SJSA1 (cell line): ENCODE measurements around the gene OAF. TPM values are rescaled to one million over a fixed set of nuclear protein-coding genes. Genes with fewer than 3 reads are reported as not detected.
A peak's percentile ranks its signal among the peaks of the same experiment; 100 is the strongest.
"Not testable (repeated sequence)": the region's sequence is repeated elsewhere in the genome, so short reads cannot be mapped to it uniquely, and the experiment has no call there.

ENCODE experiments used
- DNase-seq, 2 experiments: peaks; one replicate each; pipeline ENCODE4 v3.0.0-alpha.2; 2015 to 2020; ENCODE audit warnings: low spot score in 2 of 2, low read depth in 1 of 2
- H3K27ac ChIP-seq: fragments of 250-450 bp; sonication (Bioruptor Pico); 2 replicates; pipeline ENCODE4 v1.5.1; 2020; ENCODE audit warnings: mild to moderate bottlenecking, moderate library complexity
- H3K27me3 ChIP-seq: fragments of 250-450 bp; sonication (Bioruptor Pico); replicated peaks from 2 replicates; pipeline ENCODE4 v1.5.1; 2020; ENCODE audit warnings: mild to moderate bottlenecking, moderate library complexity
- H3K36me3 ChIP-seq: fragments of 250-450 bp; sonication (Bioruptor Pico); 2 replicates; pipeline ENCODE4 v1.5.1; 2020; ENCODE audit warnings: mild to moderate bottlenecking
- H3K4me1 ChIP-seq: fragments of 250-450 bp; sonication (Bioruptor Pico); replicated peaks from 2 replicates; pipeline ENCODE4 v1.6.1; 2021; ENCODE audit warnings: mild to moderate bottlenecking
- H3K4me3 ChIP-seq: fragments of 250-450 bp; sonication (Bioruptor Pico); 2 replicates; pipeline ENCODE4 v1.5.1; 2020; ENCODE audit warnings: mild to moderate bottlenecking
- H3K9me3 ChIP-seq: fragments of 250-450 bp; sonication (Bioruptor Pico); replicated peaks from 2 replicates; pipeline ENCODE4 v1.5.1; 2020; ENCODE audit warnings: mild to moderate bottlenecking
- total RNA-seq: library from RNA; depleted of rRNA; stranded (reverse); fragments of >200 nt; shearing (Covaris generic); gene quantifications from 2 replicates; pipeline ENCODE4 v1.2.3, GENCODE V29; 2014

The OAF gene
- total RNA-seq, 1 experiment from 2014 or later, result 2.2 TPM

DNA sequence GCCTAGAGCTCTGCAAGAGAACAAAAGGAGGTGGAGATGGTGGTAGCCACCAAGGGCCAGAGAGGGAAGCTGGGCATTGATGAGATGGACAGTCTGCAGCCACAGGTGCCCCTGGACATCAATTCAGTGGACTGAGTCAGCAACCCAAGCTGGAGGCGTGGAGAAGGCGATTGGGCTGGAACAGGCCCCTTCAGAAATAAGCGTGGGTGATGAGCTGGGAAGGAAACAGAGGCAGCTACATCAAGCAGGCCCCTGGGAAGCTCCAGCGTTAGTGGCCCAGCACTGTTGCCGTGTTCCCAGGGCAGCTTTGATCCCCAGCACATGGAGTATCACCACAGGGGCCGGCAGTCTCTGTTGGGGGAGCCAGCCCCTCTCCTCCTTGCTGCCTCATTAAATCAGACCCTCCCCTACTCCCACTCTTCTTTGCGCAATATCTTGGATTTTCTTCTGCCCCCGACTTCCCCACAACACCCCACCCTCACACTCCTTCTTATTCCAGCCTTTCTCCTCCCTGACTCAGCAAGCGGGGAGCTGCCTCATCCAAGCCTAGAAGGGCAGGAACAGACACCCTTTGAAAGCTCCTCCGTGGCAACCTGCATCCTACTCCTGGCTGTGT lies 31.7 kb upstream of the OAF start:
- no peak for DNase-seq
- Histone ChIP-seq H3K27me3 (no peaks in the 10 kb centered on the region; the same call in 1 of the 2 replicates), H3K4me3 (no peak overlapping the region), H3K9me3 (no peaks in the 10 kb centered on the region), H3K27ac (no peak overlapping the region), H3K36me3 (no peaks in the 10 kb centered on the region), H3K4me1 (no peaks in the 10 kb centered on the region)

DNA sequence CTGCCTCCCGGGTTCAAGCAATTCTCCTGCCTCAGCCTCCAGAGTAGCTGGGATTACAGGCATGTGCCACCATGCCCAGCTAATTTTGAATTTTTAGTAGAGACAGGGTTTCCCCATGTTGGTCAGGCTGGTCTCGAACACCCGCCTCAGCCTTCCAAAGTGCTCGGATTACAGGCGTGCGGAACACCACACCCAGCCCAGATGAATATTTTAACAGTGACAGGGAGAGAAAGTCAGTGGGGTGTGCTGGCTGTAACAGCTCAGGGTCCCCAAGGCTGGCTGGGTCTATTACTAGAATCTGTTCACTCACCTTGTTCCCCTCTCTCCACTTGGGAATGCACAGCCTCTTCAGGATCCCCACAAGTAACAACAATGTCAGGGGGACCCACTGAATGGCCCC lies 30.8 kb upstream of the OAF start:
- not testable (repeated sequence) for DNase-seq, H3K4me1 ChIP-seq, H3K36me3 ChIP-seq, H3K27me3 ChIP-seq, H3K9me3 ChIP-seq, H3K4me3 ChIP-seq, H3K27ac ChIP-seq

DNA sequence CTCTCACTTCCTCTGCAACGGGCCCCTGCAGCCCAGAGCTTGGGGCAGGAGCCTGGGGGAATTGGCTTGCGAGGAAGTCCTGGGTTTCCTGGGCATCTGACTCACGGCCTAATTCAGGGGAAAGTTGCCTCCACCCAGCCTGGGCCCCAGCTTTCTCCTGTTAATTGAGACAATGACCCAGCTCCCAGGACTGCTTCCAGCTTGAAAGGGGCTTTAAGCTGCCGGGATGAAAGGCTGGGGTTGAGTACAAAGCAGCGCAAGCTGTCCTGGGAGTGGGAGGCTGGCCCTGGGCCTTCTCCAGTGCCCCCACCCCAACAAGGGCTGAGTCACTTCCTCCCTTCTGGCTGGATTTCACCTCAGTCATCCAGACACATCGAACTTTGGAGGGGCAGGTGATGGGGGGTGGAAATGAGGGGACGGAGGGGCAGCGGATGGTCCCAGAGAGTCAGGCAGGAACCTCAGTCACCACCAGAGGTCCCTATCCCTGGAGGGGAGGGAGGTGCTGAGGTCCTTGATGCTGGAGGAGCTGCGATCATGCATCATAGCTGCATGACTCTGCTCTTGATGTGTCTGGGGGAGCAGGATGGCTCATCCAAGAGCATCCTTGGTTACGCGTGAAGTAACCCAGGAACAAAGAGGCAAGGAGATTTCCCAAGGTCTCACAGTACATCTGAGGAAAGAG lies 30.1 kb upstream of the OAF start:
- Histone ChIP-seq H3K4me3 (no peak overlapping the region), H3K27me3 (no peaks in the 10 kb centered on the region; the same call in 1 of the 2 replicates), H3K4me1 (no peaks in the 10 kb centered on the region), H3K27ac (no peak overlapping the region), H3K36me3 (no peaks in the 10 kb centered on the region), H3K9me3 (no peaks in the 10 kb centered on the region)
- peak in 1 of 2 experiments; percentile 22 for DNase-seq

DNA sequence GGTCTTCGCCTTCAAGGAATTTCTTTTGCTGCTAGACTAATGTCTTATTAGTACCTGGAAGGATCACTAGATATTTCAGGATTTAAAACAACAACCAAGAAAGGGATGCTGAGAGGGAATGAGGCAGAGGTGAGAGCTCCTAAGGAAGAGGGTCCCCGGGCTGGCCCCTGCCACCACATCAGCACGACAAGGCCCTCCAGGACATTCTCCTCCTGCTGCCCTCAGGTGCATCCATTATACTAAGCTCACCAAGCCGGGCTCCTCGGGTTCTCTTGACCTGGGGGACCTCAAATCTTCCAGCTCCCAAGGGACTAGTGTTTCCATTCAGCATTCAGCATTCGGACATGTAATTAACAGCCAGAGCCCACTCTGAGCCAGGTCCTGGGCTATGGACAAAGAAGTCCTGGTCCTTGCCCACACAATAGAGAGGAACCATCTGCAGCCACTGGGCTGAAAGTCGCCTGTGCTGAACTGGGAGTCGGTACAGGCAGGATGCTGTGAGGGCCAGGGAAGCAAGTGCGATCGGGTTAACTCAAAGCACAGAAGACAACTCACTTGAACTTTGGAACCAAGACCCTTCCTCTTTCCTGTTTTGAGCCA lies 29.4 kb upstream of the OAF start:
- Histone ChIP-seq H3K27ac (no peak overlapping the region), H3K36me3 (no peaks in the 10 kb centered on the region), H3K9me3 (no peaks in the 10 kb centered on the region), H3K4me1 (peaks cover 1% of the 10 kb centered on the region), H3K27me3 (no peaks in the 10 kb centered on the region), H3K4me3 (no peak overlapping the region)
- peak in 1 of 2 experiments; percentile 6 for DNase-seq

DNA sequence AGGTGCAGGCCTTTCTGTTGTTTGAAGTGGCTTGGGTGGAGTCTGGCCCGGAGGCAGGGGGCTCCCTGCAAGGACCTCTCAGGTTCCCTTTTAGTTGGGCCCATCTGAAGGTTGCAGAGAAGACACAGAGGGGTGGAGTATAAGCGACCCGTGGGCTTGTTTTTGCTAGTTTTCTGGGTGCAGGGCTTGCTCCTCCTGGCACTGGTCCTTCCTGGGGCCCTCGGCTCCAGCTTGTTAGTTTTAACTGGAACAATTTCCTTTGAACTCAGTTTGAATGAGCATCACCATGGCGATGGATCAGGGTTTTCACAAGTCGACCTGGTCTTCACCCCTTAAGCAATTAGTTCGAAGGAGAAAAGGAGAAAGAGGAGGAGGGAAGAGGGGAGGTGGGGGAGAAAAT lies 28.5 kb upstream of the OAF start:
- H3K4me3 ChIP-seq, result no peak overlapping the region
- H3K9me3 ChIP-seq, result no peaks in the 10 kb centered on the region
- H3K27me3 ChIP-seq, result no peaks in the 10 kb centered on the region
- peaks cover 10% of the 10 kb centered on the region for H3K4me1 ChIP-seq
- peak in 1 of 2 experiments; percentile 2 for DNase-seq
- H3K36me3 ChIP-seq, result no peaks in the 10 kb centered on the region
- no peak overlapping the region for H3K27ac ChIP-seq

DNA sequence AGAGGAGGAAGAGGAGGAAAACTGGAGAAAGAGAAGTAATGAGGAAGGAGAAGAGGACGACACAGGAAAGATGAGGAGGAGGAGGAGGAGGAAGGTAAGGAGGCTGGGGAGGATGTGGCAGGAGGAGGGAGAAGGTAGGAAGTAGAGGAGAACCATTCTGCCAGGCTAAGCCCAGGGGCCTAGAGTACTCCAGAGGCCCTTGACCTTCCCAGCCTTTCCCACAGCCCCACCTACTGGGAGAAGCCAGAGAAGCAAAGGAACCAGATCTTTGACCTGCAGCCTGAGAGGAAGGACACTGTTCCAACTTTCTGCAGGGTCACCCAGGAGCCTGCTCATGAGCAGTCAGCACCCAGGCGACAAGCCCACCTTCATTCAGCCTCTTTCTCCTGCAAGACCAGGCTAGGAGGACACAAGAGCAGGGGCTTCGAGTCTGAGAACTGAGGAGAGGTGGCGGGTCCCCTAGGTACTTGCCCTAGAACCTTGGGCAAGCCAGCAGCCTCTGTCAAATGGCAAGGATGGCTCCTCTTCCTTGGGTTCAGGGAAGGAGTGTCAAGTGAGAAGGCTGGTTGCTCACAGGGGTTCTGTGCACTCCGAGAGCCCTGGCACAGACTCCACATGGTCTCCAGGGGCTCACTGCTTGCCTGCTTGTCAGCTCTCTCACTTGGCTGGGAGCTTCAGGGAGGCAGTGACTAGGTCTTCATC lies 27.9 kb upstream of the OAF start:
- peak in 1 of 2 experiments; percentile 13 for DNase-seq
- no peaks in the 10 kb centered on the region for H3K27me3 ChIP-seq
- H3K36me3 ChIP-seq, result no peaks in the 10 kb centered on the region
- no peak overlapping the region for H3K4me3 ChIP-seq
- peaks cover 12% of the 10 kb centered on the region for H3K4me1 ChIP-seq
- H3K9me3 ChIP-seq, result no peaks in the 10 kb centered on the region
- no peak overlapping the region for H3K27ac ChIP-seq

DNA sequence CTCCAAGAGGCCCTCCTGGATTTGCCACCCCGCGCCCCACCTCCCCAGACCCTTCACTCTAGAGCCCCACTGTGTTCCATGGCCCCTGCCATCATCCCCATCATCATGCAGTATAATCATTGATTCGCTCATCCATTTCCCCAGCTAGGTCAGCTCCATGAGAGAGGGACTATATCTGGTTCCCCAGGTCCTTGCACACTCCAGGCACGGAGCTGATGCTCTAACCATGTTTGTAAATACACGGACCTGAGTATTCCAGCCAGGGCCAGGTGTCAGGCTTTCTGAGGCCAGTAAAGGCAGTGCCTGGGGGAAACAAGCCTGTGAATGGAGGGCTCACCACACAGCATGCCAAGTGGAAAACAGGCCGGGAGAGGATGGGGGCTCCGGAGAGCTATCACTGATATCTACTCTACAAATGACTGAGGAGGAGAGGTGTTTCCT lies 27.1 kb upstream of the OAF start:
- Histone ChIP-seq H3K4me3 (no peak overlapping the region), H3K27me3 (no peaks in the 10 kb centered on the region), H3K4me1 (peaks cover 12% of the 10 kb centered on the region), H3K9me3 (no peaks in the 10 kb centered on the region), H3K27ac (no peak overlapping the region), H3K36me3 (no peaks in the 10 kb centered on the region)
- peak in 1 of 2 experiments; percentile 8 for DNase-seq

DNA sequence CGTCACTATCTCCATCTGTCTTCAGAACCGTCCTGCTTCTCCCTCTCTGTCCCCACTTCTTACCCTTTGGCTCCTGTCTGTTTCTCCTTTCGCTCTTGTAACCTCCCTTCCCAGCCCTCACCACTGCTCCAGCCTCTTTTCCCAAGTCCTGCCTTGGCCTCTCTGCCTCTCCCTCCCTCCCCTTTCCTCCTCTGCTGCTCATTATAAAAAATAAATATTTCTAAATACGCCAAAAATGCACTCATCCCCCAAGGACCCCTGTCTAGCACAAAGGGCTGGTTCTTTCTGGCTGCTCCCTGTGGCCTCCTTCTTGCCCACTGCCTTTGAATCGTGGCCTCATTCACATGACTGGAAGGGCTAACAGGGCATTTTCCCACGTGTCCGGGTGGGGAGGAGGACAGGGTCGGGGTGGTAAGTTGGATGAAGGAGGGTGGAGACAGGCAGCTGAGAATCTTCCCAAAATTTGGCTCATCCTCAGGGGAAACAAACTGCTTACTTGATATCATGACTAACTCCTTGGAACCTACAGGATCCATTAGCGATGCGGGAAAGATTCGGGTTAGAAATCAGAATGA lies 26.4 kb upstream of the OAF start:
- DNase-seq, result no peak
- H3K4me3 ChIP-seq, result no peak overlapping the region
- no peaks in the 10 kb centered on the region for H3K27me3 ChIP-seq
- H3K27ac ChIP-seq, result no peak overlapping the region
- H3K36me3 ChIP-seq, result no peaks in the 10 kb centered on the region
- H3K9me3 ChIP-seq, result no peaks in the 10 kb centered on the region
- peaks cover 12% of the 10 kb centered on the region for H3K4me1 ChIP-seq

DNA sequence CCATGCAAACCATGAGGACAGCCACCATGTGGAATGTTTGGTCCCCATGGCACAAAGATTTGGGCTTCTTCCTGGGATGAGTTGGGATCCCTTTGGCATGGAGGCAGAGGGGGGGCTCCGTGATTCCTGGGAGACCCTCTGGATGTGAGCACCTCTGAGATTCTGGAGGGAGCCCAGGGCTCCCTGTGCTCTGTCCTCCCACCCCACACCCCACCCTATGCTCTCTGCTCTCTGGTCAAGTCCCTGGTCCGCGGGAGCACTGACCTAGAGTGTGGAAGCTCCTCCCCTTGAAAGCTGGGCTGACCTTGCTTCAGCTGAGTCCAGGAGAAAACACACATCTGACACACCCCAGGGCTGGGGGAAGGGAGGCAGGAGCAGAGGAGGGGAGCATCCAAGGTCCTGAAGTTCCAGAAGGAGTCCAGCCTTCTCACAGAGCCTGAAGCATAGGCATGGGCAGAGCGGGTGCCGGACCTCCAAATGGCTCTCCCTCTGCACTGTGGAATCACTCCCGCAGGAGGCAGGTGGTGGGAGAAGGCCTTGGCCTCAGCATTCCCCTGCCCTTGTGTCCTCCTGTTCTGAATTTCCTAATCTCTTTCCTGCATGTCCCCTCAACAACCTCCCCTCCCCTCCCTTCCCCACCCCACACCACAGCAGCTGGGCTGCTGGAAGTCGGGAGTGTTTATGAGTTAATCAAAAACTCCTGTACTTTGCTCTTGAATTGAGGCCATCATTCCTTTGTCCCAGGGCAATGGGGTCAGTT lies 25.7 kb upstream of the OAF start:
- no peaks in the 10 kb centered on the region for H3K27me3 ChIP-seq
- H3K9me3 ChIP-seq, result no peaks in the 10 kb centered on the region
- no peak for DNase-seq
- H3K4me3 ChIP-seq, result no peak overlapping the region
- H3K4me1 ChIP-seq, result peaks cover 12% of the 10 kb centered on the region
- H3K36me3 ChIP-seq, result no peaks in the 10 kb centered on the region
- no peak overlapping the region for H3K27ac ChIP-seq

DNA sequence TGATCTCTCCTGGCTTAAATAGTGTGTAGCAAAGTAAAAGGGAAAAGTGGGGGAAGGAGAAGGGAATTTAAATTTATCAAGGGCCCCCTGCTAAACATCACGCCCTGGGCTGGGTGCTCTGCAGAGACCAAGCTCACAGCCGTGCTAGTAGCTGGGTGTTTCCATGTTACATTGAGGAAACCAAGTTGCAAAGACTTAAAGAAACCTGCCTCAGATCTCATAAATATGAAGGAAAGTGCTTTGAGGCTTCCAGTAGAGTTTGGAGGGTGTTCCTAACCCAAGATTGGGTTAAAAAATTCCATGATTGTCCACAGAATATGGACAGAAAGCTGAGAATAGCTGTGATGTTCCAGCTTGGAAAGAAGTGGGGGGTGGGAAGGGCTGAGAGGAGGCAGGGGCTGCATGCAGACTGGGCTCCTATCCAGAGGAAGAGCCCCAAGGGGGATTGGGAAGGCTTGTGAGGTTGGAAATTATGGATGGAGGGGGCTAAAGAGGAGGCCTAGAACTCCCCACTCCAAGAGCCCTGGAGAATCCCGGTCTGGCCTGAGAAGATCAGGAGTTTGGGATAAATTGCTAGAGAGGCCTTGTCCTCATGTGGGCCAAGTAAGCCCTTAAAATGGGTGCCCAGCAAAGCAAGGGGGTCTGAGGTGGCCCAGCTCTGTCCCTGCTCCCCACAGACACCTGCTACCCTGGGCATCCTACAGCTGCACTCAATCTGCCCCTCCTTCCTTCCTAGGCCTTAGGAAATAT lies 25.0 kb upstream of the OAF start:
- Histone ChIP-seq H3K27ac (no peak overlapping the region), H3K27me3 (no peaks in the 10 kb centered on the region), H3K4me3 (no peak overlapping the region), H3K9me3 (no peaks in the 10 kb centered on the region), H3K36me3 (no peaks in the 10 kb centered on the region), H3K4me1 (peaks cover 12% of the 10 kb centered on the region)
- DNase-seq, result no peak

DNA sequence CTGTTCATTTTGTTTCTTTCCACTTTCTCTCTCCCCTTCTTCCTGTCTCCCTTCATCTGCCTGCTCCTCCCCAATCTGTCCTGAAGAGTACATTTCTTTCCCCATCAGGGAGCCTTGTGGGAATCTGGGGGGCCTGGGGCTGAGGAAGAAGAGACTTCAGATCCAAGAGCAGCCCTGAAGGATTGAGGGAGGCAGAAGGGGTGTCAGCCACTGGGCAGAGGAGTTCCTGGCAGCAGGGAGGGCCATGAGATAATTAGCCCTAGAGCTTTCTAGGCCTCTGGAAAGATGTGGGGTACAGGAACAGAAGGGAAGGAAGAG lies 24.4 kb upstream of the OAF start:
- no peak overlapping the region for H3K4me3 ChIP-seq
- no peak overlapping the region for H3K27ac ChIP-seq
- H3K36me3 ChIP-seq, result no peaks in the 10 kb centered on the region
- no peaks in the 10 kb centered on the region for H3K27me3 ChIP-seq
- H3K9me3 ChIP-seq, result no peaks in the 10 kb centered on the region
- no peak for DNase-seq
- H3K4me1 ChIP-seq, result peaks cover 12% of the 10 kb centered on the region

DNA sequence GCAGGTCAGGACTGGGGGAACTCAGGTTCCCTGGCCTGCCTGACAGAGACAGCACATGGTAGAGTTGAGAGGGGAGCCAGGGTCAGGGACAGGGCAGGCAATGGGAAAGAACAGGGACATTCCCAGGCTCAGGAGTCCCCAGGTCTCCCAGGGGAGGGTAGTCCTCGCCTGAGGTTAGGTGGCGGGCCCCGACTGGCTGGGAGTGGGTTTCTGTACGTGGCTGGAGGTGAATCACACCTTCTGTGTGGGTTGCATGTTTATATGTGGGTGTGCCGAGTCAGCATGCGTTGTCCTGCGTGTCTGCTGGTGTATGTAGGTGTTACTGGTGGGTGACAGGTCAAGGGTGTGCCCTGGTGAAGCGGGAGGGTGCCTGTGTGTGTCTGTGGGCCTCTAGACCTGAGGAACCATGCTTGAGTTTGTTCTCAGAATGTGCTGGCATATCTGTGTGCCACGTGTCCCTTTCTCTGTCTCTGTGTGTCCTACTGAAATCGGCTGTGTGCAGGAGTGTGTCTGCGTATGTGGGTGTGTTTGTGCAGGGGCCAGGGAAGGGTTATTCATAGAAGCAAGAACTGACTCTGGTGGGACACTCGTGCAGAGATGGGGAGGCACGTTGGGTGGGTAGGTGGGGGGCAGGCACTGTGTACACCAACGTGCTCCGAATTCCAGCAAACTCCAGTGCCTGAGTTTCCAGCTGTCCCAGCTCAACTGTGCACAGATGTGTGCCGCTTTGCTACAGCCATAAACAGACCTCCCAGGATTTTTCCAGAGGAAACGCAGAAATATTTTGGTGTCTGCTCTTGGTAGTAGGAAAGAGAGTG lies 23.8 kb upstream of the OAF start:
- Histone ChIP-seq H3K27me3 (no peaks in the 10 kb centered on the region), H3K4me1 (peaks cover 12% of the 10 kb centered on the region), H3K9me3 (no peaks in the 10 kb centered on the region), H3K4me3 (no peak overlapping the region), H3K27ac (no peak overlapping the region), H3K36me3 (no peaks in the 10 kb centered on the region)
- DNase-seq, result peak in 1 of 2 experiments; percentile 3
